GM12874 (cell line): ENCODE data around the gene OR2A42.

Experiments
- TF ChIP-seq, protein P1 (sequence below): IDR thresholded peaks from 2 replicates; pipeline ENCODE4 v1.5.1; 2011; ENCODE audit warnings: low read depth, mild to moderate bottlenecking, control low read depth, low read length, moderate library complexity; ENCODE audit not compliant: insufficient read depth

Gene OR2A42

DNA sequence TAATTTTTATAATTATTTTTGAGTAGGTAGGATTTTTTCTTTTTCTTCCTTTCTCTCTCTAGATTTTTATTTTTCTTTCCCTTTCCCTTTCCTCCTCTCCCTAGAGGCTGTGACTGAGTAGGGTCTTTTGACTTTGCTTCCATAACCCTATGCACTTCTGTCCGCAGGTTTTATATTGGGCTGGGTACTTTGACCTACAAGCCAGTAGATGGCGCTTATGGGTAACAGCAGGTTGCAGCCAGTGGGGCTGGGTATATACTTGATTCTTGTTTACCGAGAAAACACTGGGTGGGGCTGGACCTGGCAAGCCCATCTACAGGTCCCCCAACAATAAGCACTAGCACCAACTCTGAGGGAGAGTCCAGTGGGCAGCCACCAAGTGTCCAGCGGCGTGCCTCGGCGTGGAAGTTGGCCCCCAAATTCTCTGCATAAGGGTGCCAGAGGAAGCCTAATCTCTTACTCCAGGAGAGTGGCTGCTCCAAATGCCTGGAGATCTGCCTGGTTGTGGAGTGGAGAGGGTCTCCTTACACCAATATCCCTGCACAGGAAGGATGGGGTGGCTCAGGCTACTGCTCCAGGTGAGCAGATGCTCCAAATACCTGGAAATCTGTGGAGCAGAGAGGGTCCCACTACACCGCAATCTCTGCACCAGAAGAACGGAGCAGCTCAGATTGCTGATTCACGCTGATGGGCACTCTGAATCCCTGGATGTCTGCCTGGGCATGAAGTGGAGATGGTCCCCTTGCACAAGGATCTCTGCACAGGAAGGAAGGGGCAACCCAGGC is 60.8 kb downstream of the OR2A42 start:
- TF ChIP-seq, protein P1, sequence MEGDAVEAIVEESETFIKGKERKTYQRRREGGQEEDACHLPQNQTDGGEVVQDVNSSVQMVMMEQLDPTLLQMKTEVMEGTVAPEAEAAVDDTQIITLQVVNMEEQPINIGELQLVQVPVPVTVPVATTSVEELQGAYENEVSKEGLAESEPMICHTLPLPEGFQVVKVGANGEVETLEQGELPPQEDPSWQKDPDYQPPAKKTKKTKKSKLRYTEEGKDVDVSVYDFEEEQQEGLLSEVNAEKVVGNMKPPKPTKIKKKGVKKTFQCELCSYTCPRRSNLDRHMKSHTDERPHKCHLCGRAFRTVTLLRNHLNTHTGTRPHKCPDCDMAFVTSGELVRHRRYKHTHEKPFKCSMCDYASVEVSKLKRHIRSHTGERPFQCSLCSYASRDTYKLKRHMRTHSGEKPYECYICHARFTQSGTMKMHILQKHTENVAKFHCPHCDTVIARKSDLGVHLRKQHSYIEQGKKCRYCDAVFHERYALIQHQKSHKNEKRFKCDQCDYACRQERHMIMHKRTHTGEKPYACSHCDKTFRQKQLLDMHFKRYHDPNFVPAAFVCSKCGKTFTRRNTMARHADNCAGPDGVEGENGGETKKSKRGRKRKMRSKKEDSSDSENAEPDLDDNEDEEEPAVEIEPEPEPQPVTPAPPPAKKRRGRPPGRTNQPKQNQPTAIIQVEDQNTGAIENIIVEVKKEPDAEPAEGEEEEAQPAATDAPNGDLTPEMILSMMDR: peak; percentile 25; the same call in 1 of the 2 replicates
